ENCODE results near the gene PBX3. TPM values are rescaled to one million over a fixed set of nuclear protein-coding genes. Genes with fewer than 3 reads are reported as not detected.

Gene PBX3
- total RNA-seq, 1 experiment from 2014 or later = 7.7 TPM

DNA sequence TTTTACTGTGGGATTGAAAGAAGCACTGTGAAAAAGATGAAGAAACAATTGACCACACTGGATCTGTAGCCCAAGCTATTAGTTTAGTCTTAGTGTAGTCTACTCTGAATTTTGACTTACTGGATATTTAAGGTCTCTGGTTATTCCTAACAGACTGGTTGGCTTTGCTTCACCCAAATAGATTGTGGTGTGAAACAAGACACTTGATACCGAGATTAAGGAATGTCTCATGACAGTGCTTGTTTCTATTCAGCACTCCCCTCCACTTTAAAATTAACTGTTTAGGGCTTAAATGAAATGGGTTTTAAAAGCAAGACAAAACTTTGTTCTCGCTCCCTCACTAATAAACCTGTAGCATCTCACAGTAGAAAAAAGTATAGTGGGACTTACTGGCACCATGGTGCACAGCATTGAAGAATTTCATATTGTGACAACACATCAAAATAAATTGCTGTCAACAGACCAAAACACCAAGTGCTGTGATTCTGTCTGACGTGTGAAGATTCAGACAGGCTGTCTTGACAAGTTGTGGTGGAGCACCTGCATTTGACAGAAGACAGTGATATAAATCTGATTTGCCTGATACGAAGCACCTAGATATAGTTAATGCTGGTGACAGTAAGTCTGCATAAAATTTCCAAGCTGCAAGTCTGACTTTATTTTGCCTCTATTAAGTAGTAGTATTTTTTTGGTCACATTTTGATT is 73.1 kb downstream of the PBX3 start:
- Mint-ChIP-seq H3K27me3 (ENCODE audit: insufficient read depth, unreplicated experiment) (peaks cover 3% of the 10 kb centered on the region), H3K36me3 (ENCODE audit: insufficient read depth, unreplicated experiment) (no peaks in the 10 kb centered on the region), H3K4me1 (ENCODE audit: low read depth, unreplicated experiment) (no peaks in the 10 kb centered on the region), H3K27ac (ENCODE audit: unreplicated experiment) (no peak overlapping the region), H3K4me3 (ENCODE audit: unreplicated experiment) (no peak overlapping the region), H3K9me3 (ENCODE audit: unreplicated experiment) (no peaks in the 10 kb centered on the region)
- intact Hi-C loops (cut with micrococcal nuclease; ENCODE audit: unreplicated experiment) = no loop called here
- ChIA-PET CTCF (no interaction called here), POLR2A (no interaction called here)
- no peaks in the 10 kb centered on the region for H3K36me3 ChIP-seq (ENCODE audit: control insufficient read depth, insufficient read depth, low read length)
- no peaks in the 10 kb centered on the region for H3K4me1 ChIP-seq
- no TSS peak for BruUV-seq (replicated peaks)
- no peak for DNase-seq
- TF ChIP-seq CTCF (IDR thresholded peaks at IDR 0.05; ENCODE audit: insufficient read depth in 1 of 2, low read depth in 1 of 2, low read length in 1 of 2, severe bottlenecking in 1 of 2, unreplicated experiment in 1 of 2) = no peak
- no peaks in the 10 kb centered on the region for H3K9me3 ChIP-seq
- no peaks in the 10 kb centered on the region for H3K27me3 ChIP-seq (replicated peaks; ENCODE audit: control insufficient read depth, insufficient read depth, low read length)
- no peak overlapping the region for H3K4me3 ChIP-seq (ENCODE audit: low read depth, low read length)

DNA sequence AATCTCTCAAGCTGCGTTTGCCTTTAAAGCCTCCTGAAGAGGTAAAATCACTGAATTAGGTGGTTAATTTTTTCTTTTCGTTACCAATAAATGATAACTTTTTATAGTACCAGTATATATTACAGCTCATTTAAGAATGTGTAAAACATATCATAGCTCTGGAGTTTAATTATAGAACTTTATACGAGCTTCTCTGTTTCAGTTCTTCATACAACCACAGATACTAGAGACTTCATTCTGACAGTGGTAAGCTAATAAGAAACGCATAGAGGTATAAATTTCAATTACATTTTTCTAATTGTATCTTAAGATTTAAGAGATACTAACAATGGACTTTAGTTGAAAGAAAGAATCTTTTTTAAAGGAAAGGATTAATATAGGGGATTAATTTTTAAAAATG is 73.9 kb downstream of the PBX3 start:
- Mint-ChIP-seq H3K36me3 (ENCODE audit: insufficient read depth, unreplicated experiment) (no peaks in the 10 kb centered on the region), H3K9me3 (ENCODE audit: unreplicated experiment) (no peaks in the 10 kb centered on the region), H3K4me3 (ENCODE audit: unreplicated experiment) (no peak overlapping the region), H3K4me1 (ENCODE audit: low read depth, unreplicated experiment) (no peaks in the 10 kb centered on the region), H3K27ac (ENCODE audit: unreplicated experiment) (no peak overlapping the region), H3K27me3 (ENCODE audit: insufficient read depth, unreplicated experiment) (peaks cover 3% of the 10 kb centered on the region)
- Histone ChIP-seq H3K4me3 (ENCODE audit: low read depth, low read length) (no peak overlapping the region), H3K4me1 (no peaks in the 10 kb centered on the region), H3K27me3 (replicated peaks; ENCODE audit: control insufficient read depth, insufficient read depth, low read length) (no peaks in the 10 kb centered on the region), H3K9me3 (no peaks in the 10 kb centered on the region), H3K36me3 (ENCODE audit: control insufficient read depth, insufficient read depth, low read length) (no peaks in the 10 kb centered on the region)
- no TSS peak for BruUV-seq (replicated peaks)
- intact Hi-C loops (cut with micrococcal nuclease; ENCODE audit: unreplicated experiment) = no loop called here
- CTCF ChIA-PET = no interaction called here
- DNase-seq = no peak
- POLR2A ChIA-PET = no interaction called here
- TF ChIP-seq CTCF (IDR thresholded peaks at IDR 0.05; ENCODE audit: insufficient read depth in 1 of 2, low read depth in 1 of 2, low read length in 1 of 2, severe bottlenecking in 1 of 2, unreplicated experiment in 1 of 2) = no peak

GRCh38 chr9:125822160-125822559 is 75.0 kb downstream of the PBX3 start:
- no peaks in the 10 kb centered on the region for H3K36me3 ChIP-seq (ENCODE audit: control insufficient read depth, insufficient read depth, low read length)
- H3K36me3 Mint-ChIP-seq (ENCODE audit: insufficient read depth, unreplicated experiment) = no peaks in the 10 kb centered on the region
- no peaks in the 10 kb centered on the region for H3K4me1 ChIP-seq
- no peaks in the 10 kb centered on the region for H3K4me1 Mint-ChIP-seq (ENCODE audit: low read depth, unreplicated experiment)
- no peak overlapping the region for H3K4me3 Mint-ChIP-seq (ENCODE audit: unreplicated experiment)
- no peaks in the 10 kb centered on the region for H3K9me3 Mint-ChIP-seq (ENCODE audit: unreplicated experiment)
- H3K9me3 ChIP-seq = no peaks in the 10 kb centered on the region
- no TSS peak for BruUV-seq (replicated peaks)
- no peak overlapping the region for H3K27ac Mint-ChIP-seq (ENCODE audit: unreplicated experiment)
- H3K4me3 ChIP-seq (ENCODE audit: low read depth, low read length) = no peak overlapping the region
- ChIA-PET POLR2A (no interaction called here), CTCF (no interaction called here)
- peaks cover 3% of the 10 kb centered on the region for H3K27me3 Mint-ChIP-seq (ENCODE audit: insufficient read depth, unreplicated experiment)
- DNase-seq = no peak
- no peak for TF ChIP-seq CTCF (IDR thresholded peaks at IDR 0.05; ENCODE audit: insufficient read depth in 1 of 2, low read depth in 1 of 2, low read length in 1 of 2, severe bottlenecking in 1 of 2, unreplicated experiment in 1 of 2)
- no peaks in the 10 kb centered on the region for H3K27me3 ChIP-seq (replicated peaks; ENCODE audit: control insufficient read depth, insufficient read depth, low read length)
- intact Hi-C loops (cut with micrococcal nuclease; ENCODE audit: unreplicated experiment) = no loop called here

Measured in Caco-2 (cell line).